ENCODE data around the gene TIMP4.

DNA sequence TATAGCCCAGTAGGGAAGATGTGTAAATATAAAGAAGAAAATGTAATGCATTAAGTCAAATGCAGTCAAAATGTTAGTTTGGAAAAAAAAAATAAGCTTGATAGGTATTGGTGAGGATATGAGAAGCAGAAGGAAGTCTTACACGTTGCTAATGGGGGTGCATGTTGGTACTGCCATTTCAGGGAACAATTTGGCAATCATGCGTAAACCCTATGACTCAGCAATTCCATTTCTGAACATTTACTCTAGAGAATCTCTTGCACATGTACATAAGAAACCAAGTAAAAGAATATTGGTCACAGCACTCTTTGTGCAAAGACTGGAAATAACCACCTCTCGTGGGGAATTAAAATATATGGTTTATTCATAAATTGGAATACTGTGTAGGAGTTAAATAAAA lies 35.5 kb upstream of the TIMP4 start:
- TF ChIP-seq, protein P1, sequence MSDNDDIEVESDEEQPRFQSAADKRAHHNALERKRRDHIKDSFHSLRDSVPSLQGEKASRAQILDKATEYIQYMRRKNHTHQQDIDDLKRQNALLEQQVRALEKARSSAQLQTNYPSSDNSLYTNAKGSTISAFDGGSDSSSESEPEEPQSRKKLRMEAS (IDR thresholded peaks at IDR 0.05): 0 out of 2 replicates have a peak, but pooled peaks have one; percentile 14
- TF ChIP-seq REST (IDR thresholded peaks at IDR 0.05; ENCODE audit: low read depth) (no peak), TAF1 (IDR thresholded peaks at IDR 0.05; ENCODE audit: low read depth) (no peak), YY1 (IDR thresholded peaks at IDR 0.05; ENCODE audit: low read depth) (no peak), EGR1 (IDR thresholded peaks at IDR 0.05) (no peak), EP300 (IDR thresholded peaks at IDR 0.05; ENCODE audit: borderline replicate concordance) (no peak; the same call in 1 of the 2 replicates), FOXM1 (IDR thresholded peaks at IDR 0.05; ENCODE audit: borderline replicate concordance, low read depth) (peak; percentile 36; the same call in 1 of the 2 replicates), NFIC (IDR thresholded peaks at IDR 0.05) (no peak)

Measured in Ishikawa (cell line).